ENCODE data around the gene TFF2. TPM values are rescaled to one million over a fixed set of nuclear protein-coding genes. Genes with fewer than 3 reads are reported as not detected.
A peak's percentile ranks its signal among the peaks of the same experiment; 100 is the strongest.

The TFF2 gene
- not detected for total RNA-seq

GRCh38 chr21:42350927-42351426 is at the start of gene TFF2:
TSS of gene TFF2 (minus strand) at chr21:42350994. CDS start at chr21:42350957, 37 bp downstream.
- H3K9me3 Mint-ChIP-seq = peaks cover 8% of the 10 kb centered on the region
- no peak within 1 kb of the TSS for H3K4me3 Mint-ChIP-seq
- H3K4me1 Mint-ChIP-seq (ENCODE audit: low read depth in 2 of 2) = no peaks in the 10 kb centered on the region
- ATAC-seq (no peak), DNase-seq (ENCODE audit: low spot score) (no peak)
- no peak within 1 kb of the TSS for H3K27ac Mint-ChIP-seq
- H3K36me3 Mint-ChIP-seq = peaks cover 8% of the 10 kb centered on the region
- H3K27me3 Mint-ChIP-seq = peaks cover 22 to 24% of the 10 kb centered on the region in 2 donors

GRCh38 chr21:42400525-42400924 is 49.7 kb upstream of the TFF2 start:
- no peak for ATAC-seq
- Mint-ChIP-seq H3K27me3 (peaks cover 5 to 29% of the 10 kb centered on the region in 2 donors), H3K36me3 (peaks cover 5% of the 10 kb centered on the region), H3K4me1 (ENCODE audit: low read depth in 2 of 2) (peaks cover 17 to 20% of the 10 kb centered on the region in 2 donors), H3K4me3 (no peak overlapping the region), H3K9me3 (no peaks in the 10 kb centered on the region), H3K27ac (no peak overlapping the region)
- no peak for DNase-seq (ENCODE audit: low spot score)

GRCh38 chr21:42398436-42399028 is 47.7 kb upstream of the TFF2 start:
- H3K27me3 Mint-ChIP-seq = peaks cover 5 to 33% of the 10 kb centered on the region in 2 donors
- no peak for ATAC-seq
- H3K4me1 Mint-ChIP-seq (ENCODE audit: low read depth in 2 of 2) = peaks cover 14 to 20% of the 10 kb centered on the region in 2 donors
- H3K4me3 Mint-ChIP-seq = no peak overlapping the region
- H3K27ac Mint-ChIP-seq = no peak overlapping the region
- no peak for DNase-seq (ENCODE audit: low spot score)
- H3K36me3 Mint-ChIP-seq = peaks cover 5% of the 10 kb centered on the region
- H3K9me3 Mint-ChIP-seq = no peaks in the 10 kb centered on the region

- Mint-ChIP-seq H3K27ac (peak overlapping the region; percentile 15 to 57), H3K4me3 (no peak overlapping the region)
- no peak for ATAC-seq
Observed at GRCh38 chr21:42397746-42398394, 47.1 kb upstream of the TFF2 start.

GRCh38 chr21:42396799-42397745 is 46.3 kb upstream of the TFF2 start:
- ATAC-seq = no peak
- H3K9me3 Mint-ChIP-seq = no peaks in the 10 kb centered on the region
- peaks cover 11 to 26% of the 10 kb centered on the region in 2 donors for H3K4me1 Mint-ChIP-seq (ENCODE audit: low read depth in 2 of 2)
- peak overlapping the region; percentile 15 to 57 for H3K27ac Mint-ChIP-seq
- peaks cover 9 to 35% of the 10 kb centered on the region in 2 donors for H3K27me3 Mint-ChIP-seq
- no peak for DNase-seq (ENCODE audit: low spot score)
- no peak overlapping the region for H3K4me3 Mint-ChIP-seq
- peaks cover 5% of the 10 kb centered on the region for H3K36me3 Mint-ChIP-seq

More at GRCh38 chr21:42397746-42398394, 47.1 kb upstream of the TFF2 start:
- Mint-ChIP-seq H3K36me3 (peaks cover 5% of the 10 kb centered on the region), H3K4me1 (ENCODE audit: low read depth in 2 of 2) (peaks cover 13 to 25% of the 10 kb centered on the region in 2 donors), H3K9me3 (no peaks in the 10 kb centered on the region), H3K27me3 (peaks cover 5 to 35% of the 10 kb centered on the region in 2 donors)
- no peak for DNase-seq (ENCODE audit: low spot score)

- Mint-ChIP-seq H3K4me3 (no peak within 1 kb of the TSS), H3K27ac (no peak within 1 kb of the TSS), H3K27me3 (peaks cover 7 to 36% of the 10 kb centered on the region in 2 donors), H3K4me1 (ENCODE audit: low read depth in 2 of 2) (peaks cover 4 to 20% of the 10 kb centered on the region in 2 donors), H3K36me3 (no peaks in the 10 kb centered on the region), H3K9me3 (no peaks in the 10 kb centered on the region)
- DNase-seq (ENCODE audit: low spot score) (no peak), ATAC-seq (no peak)
Observed at GRCh38 chr21:42395905-42396651, 45.3 kb upstream of the TFF2 start, which contains the start of gene TMPRSS3. TSS of gene TMPRSS3 (minus strand) at chr21:42396052. CDS start at chr21:42395417, 635 bp downstream.

GRCh38 chr21:42395302-42395701 is 44.5 kb upstream of the TFF2 start:
- peaks cover 7 to 41% of the 10 kb centered on the region in 2 donors for H3K27me3 Mint-ChIP-seq
- H3K4me1 Mint-ChIP-seq (ENCODE audit: low read depth in 2 of 2) = peaks cover 4 to 20% of the 10 kb centered on the region in 2 donors

GRCh38 chr21:42393443-42393950 is 42.7 kb upstream of the TFF2 start:
- peaks cover 7 to 44% of the 10 kb centered on the region in 2 donors for H3K27me3 Mint-ChIP-seq
- peak overlapping the region; percentile 47 for H3K4me3 Mint-ChIP-seq
- no peaks in the 10 kb centered on the region for H3K36me3 Mint-ChIP-seq

More at GRCh38 chr21:42395302-42395701, 44.5 kb upstream of the TFF2 start:
- H3K27ac Mint-ChIP-seq = no peak overlapping the region
- H3K9me3 Mint-ChIP-seq = no peaks in the 10 kb centered on the region
- ATAC-seq (no peak), DNase-seq (ENCODE audit: low spot score) (no peak)
- no peak overlapping the region for H3K4me3 Mint-ChIP-seq
- no peaks in the 10 kb centered on the region for H3K36me3 Mint-ChIP-seq

GRCh38 chr21:42392731-42393442 is 42.1 kb upstream of the TFF2 start:
- DNase-seq (ENCODE audit: low spot score) = no peak
- Mint-ChIP-seq H3K9me3 (no peaks in the 10 kb centered on the region), H3K4me3 (peak overlapping the region; percentile 47), H3K36me3 (no peaks in the 10 kb centered on the region), H3K4me1 (ENCODE audit: low read depth in 2 of 2) (peaks cover 9 to 26% of the 10 kb centered on the region in 2 donors), H3K27ac (peak overlapping the region; percentile 35 to 36), H3K27me3 (peaks cover 7 to 46% of the 10 kb centered on the region in 2 donors)
- ATAC-seq = peak in 1 of 2 donors; percentile 74

More at GRCh38 chr21:42393443-42393950, 42.7 kb upstream of the TFF2 start:
- no peaks in the 10 kb centered on the region for H3K9me3 Mint-ChIP-seq
- H3K27ac Mint-ChIP-seq = peak overlapping the region; percentile 35 to 36
- ATAC-seq (no peak), DNase-seq (ENCODE audit: low spot score) (no peak)
- H3K4me1 Mint-ChIP-seq (ENCODE audit: low read depth in 2 of 2) = peaks cover 9 to 20% of the 10 kb centered on the region in 2 donors

- no peak overlapping the region for H3K4me3 Mint-ChIP-seq
- peaks cover 8 to 38% of the 10 kb centered on the region in 2 donors for H3K4me1 Mint-ChIP-seq (ENCODE audit: low read depth in 2 of 2)
- no peaks in the 10 kb centered on the region for H3K36me3 Mint-ChIP-seq
- H3K27ac Mint-ChIP-seq = no peak overlapping the region
- ATAC-seq = no peak
- no peaks in the 10 kb centered on the region for H3K9me3 Mint-ChIP-seq
- H3K27me3 Mint-ChIP-seq = peaks cover 7 to 52% of the 10 kb centered on the region in 2 donors
- no peak for DNase-seq (ENCODE audit: low spot score)
Observed at GRCh38 chr21:42391297-42391696, 40.5 kb upstream of the TFF2 start.

GRCh38 chr21:42390696-42391095 is 39.9 kb upstream of the TFF2 start:
- H3K36me3 Mint-ChIP-seq = no peaks in the 10 kb centered on the region

GRCh38 chr21:42390193-42390592 is 39.4 kb upstream of the TFF2 start:
- DNase-seq (ENCODE audit: low spot score) (no peak), ATAC-seq (no peak)
- peaks cover 9 to 38% of the 10 kb centered on the region in 2 donors for H3K4me1 Mint-ChIP-seq (ENCODE audit: low read depth in 2 of 2)
- no peak overlapping the region for H3K4me3 Mint-ChIP-seq
- H3K9me3 Mint-ChIP-seq = no peaks in the 10 kb centered on the region
- peaks cover 7 to 49% of the 10 kb centered on the region in 2 donors for H3K27me3 Mint-ChIP-seq
- no peaks in the 10 kb centered on the region for H3K36me3 Mint-ChIP-seq
- H3K27ac Mint-ChIP-seq = no peak overlapping the region

More at GRCh38 chr21:42390696-42391095, 39.9 kb upstream of the TFF2 start:
- ATAC-seq (no peak), DNase-seq (ENCODE audit: low spot score) (no peak)
- Mint-ChIP-seq H3K9me3 (no peaks in the 10 kb centered on the region), H3K4me3 (no peak overlapping the region), H3K27ac (no peak overlapping the region), H3K4me1 (ENCODE audit: low read depth in 2 of 2) (peaks cover 8 to 38% of the 10 kb centered on the region in 2 donors), H3K27me3 (peaks cover 7 to 51% of the 10 kb centered on the region in 2 donors)

Measured in natural killer cell treated with Interleukin-12 subunit alpha and Interleukin-12 subunit beta and Interleukin-15 and Interleukin-18, amount 100 ng/mL, for 72 hours (primary cell).